K562 (cell line): ENCODE measurements around the gene UNC119. TPM values are rescaled to one million over a fixed set of nuclear protein-coding genes. Genes with fewer than 3 reads are reported as not detected.

Source experiments
- AFF1 ChIP-seq, 2 experiments: fragments of 450-650 bp; IDR thresholded peaks; 2 replicates each; pipeline ENCODE4 v1.6.1; 2018; ENCODE audit warnings: mild to moderate bottlenecking in 2 of 2, low read depth in 1 of 2; ENCODE audit not compliant: partially characterized antibody in 2 of 2
- BCOR ChIP-seq: fragments of 450-650 bp; IDR thresholded peaks from 2 replicates; pipeline ENCODE4 v1.6.1; 2016
- BMI1 ChIP-seq: fragments of 150-350 bp; IDR thresholded peaks from 2 replicates; pipeline ENCODE4 v1.6.1; 2014; ENCODE audit warnings: low read length
- C11orf30 ChIP-seq: fragments of 450-650 bp; IDR thresholded peaks from 2 replicates; pipeline ENCODE4 v1.6.1; 2016; ENCODE audit warnings: low read depth, mild to moderate bottlenecking
- CC2D1A ChIP-seq: fragments of 450-650 bp; IDR thresholded peaks from 2 replicates; pipeline ENCODE4 v1.6.1; 2017; ENCODE audit warnings: mild to moderate bottlenecking
- GATAD2B ChIP-seq: fragments of 450-650 bp; IDR thresholded peaks from 2 replicates; pipeline ENCODE4 v1.6.1; 2017; ENCODE audit warnings: mild to moderate bottlenecking, borderline replicate concordance
- HDGF ChIP-seq: fragments of 450-650 bp; IDR thresholded peaks from 2 replicates; pipeline ENCODE4 v1.6.1; 2016
- HMG20A ChIP-seq: fragments of 450-650 bp; formaldehyde crosslinking; conservative IDR thresholded peaks from 2 replicates; pipeline ENCODE4 v1.4.0; 2020; ENCODE audit warnings: mild to moderate bottlenecking, mixed read lengths
- HMG20B ChIP-seq: fragments of 250-450 bp; sonication (Bioruptor Pico); IDR thresholded peaks from 2 replicates; pipeline ENCODE4 v1.5.0; 2021; ENCODE audit warnings: mild to moderate bottlenecking
- KDM4B ChIP-seq, 2 experiments: fragments of 450-650 bp in 1 of 2; sonication (generic) in 1 of 2; IDR thresholded peaks; 2 replicates each; pipeline ENCODE4 v1.6.1; 2016 to 2017; ENCODE audit warnings: borderline replicate concordance in 2 of 2, antibody characterized with exemption in 1 of 2, low read depth in 1 of 2, mild to moderate bottlenecking in 1 of 2
- KLF13 ChIP-seq: fragments of 450-650 bp; IDR thresholded peaks from 2 replicates; pipeline ENCODE4 v1.6.1; 2016; ENCODE audit warnings: missing genetic modification characterization, low read depth, mild to moderate bottlenecking, missing compliant biosample characterization, moderate library complexity, borderline replicate concordance
- L3MBTL2 ChIP-seq: fragments of 450-650 bp; IDR thresholded peaks from 2 replicates; pipeline ENCODE4 v1.6.1; 2016; ENCODE audit warnings: mild to moderate bottlenecking, moderate library complexity
- MAZ ChIP-seq, 2 experiments: fragments of 450-650 bp in 1 of 2; sonication (generic) in 1 of 2; formaldehyde crosslinking; IDR thresholded peaks in 1 of 2; conservative IDR thresholded peaks in 1 of 2; 2 replicates each; pipeline versions ENCODE4 v1.4.0 to v1.5.0; 2020; ENCODE audit warnings: mild to moderate bottlenecking in 1 of 2, missing genetic modification reagents in 1 of 2
- MCM7 ChIP-seq, 2 experiments: fragments of 450-650 bp; IDR thresholded peaks; 2 replicates each; pipeline ENCODE4 v1.6.1; 2016 to 2018
- MYBL2 ChIP-seq, 2 experiments: fragments of 450-650 bp in 1 of 2; sonication (generic) in 1 of 2; formaldehyde crosslinking in 1 of 2; IDR thresholded peaks; 2 replicates each; pipeline versions ENCODE4 v1.6.1 to v1.8.1; 2017 to 2022; ENCODE audit warnings: borderline replicate concordance in 1 of 2, inconsistent platforms in 1 of 2, low read depth in 1 of 2, mild to moderate bottlenecking in 1 of 2, missing genetic modification reagents in 1 of 2, moderate library complexity in 1 of 2
- NUFIP1 ChIP-seq: fragments of 450-650 bp; IDR thresholded peaks from 2 replicates; pipeline ENCODE4 v1.6.1; 2018; ENCODE audit not compliant: partially characterized antibody
- RFX7 ChIP-seq: fragments of 250-450 bp; sonication (Bioruptor Pico); IDR thresholded peaks from 2 replicates; pipeline ENCODE4 v1.5.1; 2021; ENCODE audit warnings: mild to moderate bottlenecking
- SLC30A9 ChIP-seq: fragments of 250-450 bp; sonication (Bioruptor Pico); IDR thresholded peaks from 2 replicates; pipeline ENCODE4 v1.8.0; 2022; ENCODE audit warnings: mild to moderate bottlenecking, moderate library complexity
- SRSF9 ChIP-seq: fragments of 200-400 bp; formaldehyde crosslinking; IDR thresholded peaks from 2 replicates; pipeline ENCODE4 v1.6.1; 2017; ENCODE audit warnings: low read depth, low read length, borderline replicate concordance
- TAF7 ChIP-seq: fragments of 450-650 bp; IDR thresholded peaks from 2 replicates; pipeline ENCODE4 v1.6.1; 2016; ENCODE audit warnings: missing genetic modification characterization, missing compliant biosample characterization
- THRA ChIP-seq: fragments of 450-650 bp; IDR thresholded peaks from 2 replicates; pipeline ENCODE4 v1.6.1; 2017; ENCODE audit warnings: mild to moderate bottlenecking, moderate library complexity
- TRIM24 ChIP-seq, 2 experiments: fragments of 450-650 bp; IDR thresholded peaks; 2 replicates each; pipeline ENCODE4 v1.6.1; 2016
- ZBTB26 ChIP-seq: fragments of 450-650 bp; formaldehyde crosslinking; IDR thresholded peaks from 2 replicates; pipeline ENCODE4 v1.4.0; 2022; ENCODE audit warnings: missing genetic modification characterization
- ZNF586 ChIP-seq: fragments of 450-650 bp; formaldehyde crosslinking; conservative IDR thresholded peaks from 2 replicates; pipeline ENCODE4 v1.4.0; 2020; ENCODE audit warnings: mild to moderate bottlenecking, moderate library complexity
- ZNF644 ChIP-seq: fragments of 200-800 bp; sonication (Bioruptor generic); IDR thresholded peaks from 2 replicates; pipeline ENCODE4 v1.6.1; 2016; ENCODE audit warnings: low read depth, missing genetic modification characterization, missing compliant biosample characterization
- polyA plus RNA-seq, 8 experiments: library from polyadenylated mRNA; depleted of rRNA in 4 of 8; stranded (reverse) in 5 of 8; unstranded in 3 of 8; fragments of >200 nt; fragmentation: Nextera tagmentation in 2 of 8; fragmentation: Illumina TruSeq in 1 of 8; extraction: Ambion mirVana in 2 of 8; extraction: Trizol in 1 of 8; gene quantifications; 2 replicates each; pipeline versions ENCODE4 v1.2.1 to v1.2.3, GENCODE V29; 2011 to 2014; ENCODE audit warnings: inconsistent platforms in 1 of 8, missing spikeins in 1 of 8
- total RNA-seq, 7 experiments: library from RNA; depleted of rRNA in 6 of 7; stranded (reverse); fragments of >200 nt in 6 of 7; fragmentation: Illumina TruSeq in 2 of 7; extraction: Trizol in 2 of 7; gene quantifications; 2 replicates each; pipeline versions ENCODE4 v1.2.1 to v1.2.3, GENCODE V29; 2011 to 2021; ENCODE audit warnings: low replicate concordance in 1 of 7

Gene UNC119
- total and polyA plus RNA-seq, 9 of the 15 experiments (the other 6 are each of a cell fraction or from before 2014, with no cell fraction given) = 0.37 to 47.7 (median 16.3) TPM

GRCh38 chr17:28527181-28527681, 25.2 kb downstream of the UNC119 start (continued):
- TF ChIP-seq MAZ (CRISPR knock-in tag; conservative IDR thresholded peaks at IDR 0.05 in 1 of 2, IDR thresholded peaks at IDR 0.05 in 1 of 2) (peak; percentile 28 to 86; a peak in 3 of 4 replicates), ZNF644 (tag) (no peak), HDGF (no peak), MCM7 (IDR thresholded peaks at IDR 0.05) (no peak), KLF13 (tag) (no peak), BMI1 (no peak), L3MBTL2 (peak; percentile 55), HMG20B (CRISPR knock-in tag) (no peak), AFF1 (IDR thresholded peaks at IDR 0.05; ENCODE audit: low read depth in 1 of 2, partially characterized antibody in 2 of 2) (peak in 1 of 2 experiments; percentile 59), THRA (no peak), SLC30A9 (CRISPR knock-in tag) (no peak), RFX7 (CRISPR knock-in tag) (no peak), SRSF9 (no peak), HMG20A (CRISPR knock-in tag) (no peak), BCOR (peak; percentile 86), C11orf30 (no peak), ZBTB26 (CRISPR knock-in tag) (peak; percentile 26; the same call in 1 of the 2 replicates), GATAD2B (no peak), TRIM24 (IDR thresholded peaks at IDR 0.05) (peak; percentile 100), ZNF586 (no peak), KDM4B (IDR thresholded peaks at IDR 0.05; ENCODE audit: borderline replicate concordance in 2 of 2, low read depth in 1 of 2) (no peak), TAF7 (tag) (no peak), MYBL2 (IDR thresholded peaks at IDR 0.05; ENCODE audit: low read depth) (no peak; the same call in 1 of the 2 replicates), MYBL2 (CRISPR knock-in tag; IDR thresholded peaks at IDR 0.05; ENCODE audit: borderline replicate concordance) (no peak), CC2D1A (peak; percentile 96), NUFIP1 (no peak)
